Central memory CD8-positive, alpha-beta T cell (primary cell): ENCODE data around the gene TTC23.
A peak's percentile ranks its signal among the peaks of the same experiment; 100 is the strongest.
"Not testable (repeated sequence)": the region's sequence is repeated elsewhere in the genome, so short reads cannot be mapped to it uniquely, and the experiment has no call there.

Source experiments
- ATAC-seq: fragments of 150-1000 bp; cut with Tn5 transposase; replicated peaks from 2 replicates; pipeline ENCODE4 v1.10.0; 2022; ENCODE audit warnings: mild to moderate bottlenecking, moderate FRiP score, moderate number of reproducible peaks; ENCODE audit not compliant: poor library complexity, severe bottlenecking; ENCODE audit errors: extremely low read depth
- DNase-seq, 2 donors: peaks; one replicate each; pipeline ENCODE4 v3.0.0; 2021; ENCODE audit warnings: low spot score in 2 of 2
- H3K27ac Mint-ChIP-seq: one replicate; pipeline ENCODE4 v1.8.0; 2022; ENCODE audit warnings: low read depth, mild to moderate bottlenecking, moderate library complexity, mixed read lengths
- H3K27me3 Mint-ChIP-seq: one replicate; pipeline ENCODE4 v1.8.0; 2022; ENCODE audit warnings: mixed read lengths
- H3K36me3 Mint-ChIP-seq: one replicate; pipeline ENCODE4 v1.8.0; 2022; ENCODE audit warnings: mild to moderate bottlenecking, moderate library complexity, mixed read lengths; ENCODE audit not compliant: insufficient read depth
- H3K4me1 Mint-ChIP-seq: one replicate; pipeline ENCODE4 v1.8.0; 2022; ENCODE audit warnings: mixed read lengths
- H3K4me3 Mint-ChIP-seq: one replicate; pipeline ENCODE4 v1.8.0; 2022; ENCODE audit warnings: mild to moderate bottlenecking, moderate library complexity, mixed read lengths
- H3K9me3 Mint-ChIP-seq: one replicate; pipeline ENCODE4 v1.8.0; 2022; ENCODE audit warnings: mixed read lengths

Gene TTC23

GRCh38 chr15:99210334-99210733, 39.0 kb downstream of the TTC23 start:
- H3K9me3 Mint-ChIP-seq, result no peaks in the 10 kb centered on the region
- ATAC-seq (no peak), DNase-seq (no peak)
- H3K4me1 Mint-ChIP-seq, result no peaks in the 10 kb centered on the region
- H3K27me3 Mint-ChIP-seq, result peaks cover 35% of the 10 kb centered on the region
- no peak overlapping the region for H3K27ac Mint-ChIP-seq
- H3K36me3 Mint-ChIP-seq, result no peaks in the 10 kb centered on the region
- no peak overlapping the region for H3K4me3 Mint-ChIP-seq

- Mint-ChIP-seq H3K4me1 (no peaks in the 10 kb centered on the region), H3K27ac (no peak overlapping the region), H3K27me3 (peaks cover 34% of the 10 kb centered on the region), H3K4me3 (no peak overlapping the region), H3K9me3 (no peaks in the 10 kb centered on the region), H3K36me3 (no peaks in the 10 kb centered on the region)
- ATAC-seq (no peak), DNase-seq (no peak)
These were observed 40.1 kb downstream of the TTC23 start for GRCh38 chr15:99209326-99209725.

- Mint-ChIP-seq H3K9me3 (no peaks in the 10 kb centered on the region), H3K4me3 (no peak overlapping the region), H3K4me1 (no peaks in the 10 kb centered on the region), H3K36me3 (no peaks in the 10 kb centered on the region), H3K27ac (no peak overlapping the region), H3K27me3 (peaks cover 34% of the 10 kb centered on the region)
- no peak for ATAC-seq
- no peak for DNase-seq
These were observed 41.7 kb downstream of the TTC23 start for GRCh38 chr15:99207672-99208071.

- no peak for ATAC-seq
- Mint-ChIP-seq H3K36me3 (no peaks in the 10 kb centered on the region), H3K4me3 (no peak overlapping the region), H3K27ac (no peak overlapping the region), H3K9me3 (no peaks in the 10 kb centered on the region), H3K27me3 (peaks cover 23% of the 10 kb centered on the region), H3K4me1 (no peaks in the 10 kb centered on the region)
- no peak for DNase-seq
These were observed 47.2 kb downstream of the TTC23 start for GRCh38 chr15:99202176-99202552.

- DNase-seq, result no peak
- H3K27me3 Mint-ChIP-seq, result peaks cover 17% of the 10 kb centered on the region
- no peaks in the 10 kb centered on the region for H3K36me3 Mint-ChIP-seq
- no peak for ATAC-seq
- no peak overlapping the region for H3K27ac Mint-ChIP-seq
- no peaks in the 10 kb centered on the region for H3K4me1 Mint-ChIP-seq
- no peaks in the 10 kb centered on the region for H3K9me3 Mint-ChIP-seq
- H3K4me3 Mint-ChIP-seq, result no peak overlapping the region
These were observed 47.8 kb downstream of the TTC23 start for GRCh38 chr15:99201408-99202175.

GRCh38 chr15:99197856-99198255, 51.5 kb downstream of the TTC23 start:
- no peaks in the 10 kb centered on the region for H3K36me3 Mint-ChIP-seq
- no peak overlapping the region for H3K27ac Mint-ChIP-seq
- no peak overlapping the region for H3K4me3 Mint-ChIP-seq
- no peaks in the 10 kb centered on the region for H3K9me3 Mint-ChIP-seq
- H3K27me3 Mint-ChIP-seq, result peaks cover 8% of the 10 kb centered on the region
- ATAC-seq, result no peak
- no peak for DNase-seq
- H3K4me1 Mint-ChIP-seq, result no peaks in the 10 kb centered on the region

DNA sequence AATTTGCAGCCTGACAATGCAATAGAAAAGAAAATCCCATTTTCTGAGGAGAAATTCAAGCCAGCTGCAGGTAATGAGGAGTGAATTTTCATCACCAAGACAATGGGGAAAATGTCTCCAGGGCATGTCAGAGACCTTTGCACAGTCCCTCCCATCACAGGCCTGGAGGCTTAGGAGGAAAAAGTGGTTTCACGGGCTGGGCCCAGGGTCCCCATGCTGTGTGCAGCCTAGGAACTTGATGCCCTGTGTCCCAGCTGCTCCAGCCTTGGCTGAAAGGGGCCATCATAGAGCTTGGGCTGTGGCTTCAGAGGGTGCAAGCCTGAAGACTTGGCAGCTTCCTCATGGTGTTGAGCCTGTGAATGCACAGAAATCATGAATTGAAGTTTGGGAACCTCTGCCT, 57.2 kb downstream of the TTC23 start:
- H3K27me3 Mint-ChIP-seq, H3K36me3 Mint-ChIP-seq: not testable (repeated sequence)

GRCh38 chr15:99187936-99188335, 61.4 kb downstream of the TTC23 start:
- DNase-seq (no peak), ATAC-seq (no peak)
- Mint-ChIP-seq H3K36me3 (peaks cover 2% of the 10 kb centered on the region), H3K9me3 (no peaks in the 10 kb centered on the region), H3K4me1 (no peaks in the 10 kb centered on the region), H3K4me3 (no peak overlapping the region), H3K27me3 (peaks cover 16% of the 10 kb centered on the region), H3K27ac (no peak overlapping the region)

More for the DNA sequence above, 57.2 kb downstream of the TTC23 start:
- ATAC-seq, DNase-seq, H3K27ac Mint-ChIP-seq, H3K9me3 Mint-ChIP-seq, H3K4me3 Mint-ChIP-seq, H3K4me1 Mint-ChIP-seq: not testable (repeated sequence)

DNA sequence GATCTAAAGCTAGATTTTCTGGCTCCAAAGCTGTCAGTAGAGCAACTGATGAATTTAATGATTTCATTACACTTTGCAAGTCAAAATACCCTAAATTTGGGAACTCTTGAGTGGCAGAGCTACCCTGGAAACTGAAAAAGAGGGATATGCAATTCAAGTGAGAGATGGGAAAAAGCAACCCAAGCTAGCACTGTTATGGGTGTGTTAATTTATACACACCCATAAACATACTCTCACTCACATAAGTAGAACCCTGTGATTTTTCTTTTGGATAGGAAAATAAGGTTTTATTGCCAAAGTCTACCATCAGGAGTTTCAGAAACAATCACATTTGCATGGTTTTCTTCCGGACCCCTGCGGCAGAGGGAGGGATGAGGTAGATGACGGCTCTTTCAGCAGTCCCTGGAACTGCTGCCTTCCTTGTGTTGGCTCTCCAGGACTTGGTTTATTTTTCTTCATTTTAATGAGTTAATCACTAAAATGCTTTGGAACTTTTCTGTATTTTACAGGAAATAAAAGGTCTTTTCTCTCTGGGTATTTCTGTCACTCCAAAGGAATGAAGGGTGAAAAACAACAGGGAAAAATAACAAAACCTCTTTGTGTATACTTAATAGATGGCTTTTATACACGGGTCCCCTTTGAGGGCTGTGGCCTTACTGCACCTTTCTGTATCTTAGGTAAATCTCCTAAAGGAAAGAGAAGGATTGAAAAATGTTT, 63.8 kb downstream of the TTC23 start:
- Mint-ChIP-seq H3K4me1 (no peaks in the 10 kb centered on the region), H3K9me3 (no peaks in the 10 kb centered on the region), H3K27me3 (peaks cover 27% of the 10 kb centered on the region), H3K36me3 (peaks cover 2% of the 10 kb centered on the region), H3K27ac (no peak overlapping the region), H3K4me3 (no peak overlapping the region)
- DNase-seq (no peak), ATAC-seq (no peak)

DNA sequence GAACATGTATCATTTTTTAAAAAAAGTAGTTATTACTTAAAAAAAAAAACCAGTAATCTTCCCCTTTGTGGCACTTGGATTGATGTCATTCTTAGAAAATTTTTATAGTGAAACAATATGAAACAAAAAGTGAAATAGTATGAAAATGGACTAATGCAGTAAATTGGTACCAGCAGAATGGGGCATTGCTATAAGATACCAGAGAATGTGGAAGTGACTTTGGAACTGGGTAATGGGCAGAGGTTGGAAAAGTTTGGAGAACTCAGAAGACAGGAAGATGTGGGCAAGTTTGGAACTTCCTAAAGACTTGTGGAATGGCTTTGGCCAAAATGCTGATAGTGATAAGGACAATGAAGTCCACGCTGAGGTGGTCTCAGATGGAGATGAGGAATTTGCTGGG, 66.6 kb downstream of the TTC23 start:
- Mint-ChIP-seq H3K9me3 (no peaks in the 10 kb centered on the region), H3K4me3 (no peak overlapping the region), H3K4me1 (no peaks in the 10 kb centered on the region), H3K36me3 (peaks cover 2% of the 10 kb centered on the region), H3K27ac (peak overlapping the region; percentile 23), H3K27me3 (peaks cover 36% of the 10 kb centered on the region)
- no peak for DNase-seq
- ATAC-seq, result no peak

- Mint-ChIP-seq H3K9me3 (no peaks in the 10 kb centered on the region), H3K27ac (no peak overlapping the region), H3K27me3 (peaks cover 36% of the 10 kb centered on the region), H3K4me1 (no peaks in the 10 kb centered on the region), H3K4me3 (no peak overlapping the region), H3K36me3 (no peaks in the 10 kb centered on the region)
- DNase-seq, result no peak
- ATAC-seq, result no peak
These were observed 67.8 kb downstream of the TTC23 start for GRCh38 chr15:99181545-99181971.

- Mint-ChIP-seq H3K27me3 (peaks cover 36% of the 10 kb centered on the region), H3K9me3 (no peaks in the 10 kb centered on the region), H3K4me3 (no peak overlapping the region), H3K4me1 (no peaks in the 10 kb centered on the region), H3K36me3 (no peaks in the 10 kb centered on the region), H3K27ac (no peak overlapping the region)
- ATAC-seq, result no peak
- no peak for DNase-seq
These were observed 68.4 kb downstream of the TTC23 start for GRCh38 chr15:99180964-99181306.
